HG02885 (cell line): ENCODE results near the gene PRKN.

ENCODE experiments used
- ATAC-seq: cut with Tn5 transposase; IDR thresholded peaks from one replicate; pipeline ENCODE4 v1.9.1; 2021; ENCODE audit warnings: mild to moderate bottlenecking; ENCODE audit not compliant: unreplicated experiment, poor library complexity

The PRKN gene

GRCh38 chr6:162219266-162219665 lies 508.3 kb downstream of the PRKN start:
- no peak for ATAC-seq

GRCh38 chr6:162217811-162218493 lies 509.6 kb downstream of the PRKN start:
- no peak for ATAC-seq

- ATAC-seq = no peak
Measured at GRCh38 chr6:162217058-162217457, 510.5 kb downstream of the PRKN start.

- no peak for ATAC-seq
Measured at GRCh38 chr6:162211777-162212176, 515.8 kb downstream of the PRKN start.

- ATAC-seq = no peak
Measured at GRCh38 chr6:162211022-162211421, 516.5 kb downstream of the PRKN start.

DNA sequence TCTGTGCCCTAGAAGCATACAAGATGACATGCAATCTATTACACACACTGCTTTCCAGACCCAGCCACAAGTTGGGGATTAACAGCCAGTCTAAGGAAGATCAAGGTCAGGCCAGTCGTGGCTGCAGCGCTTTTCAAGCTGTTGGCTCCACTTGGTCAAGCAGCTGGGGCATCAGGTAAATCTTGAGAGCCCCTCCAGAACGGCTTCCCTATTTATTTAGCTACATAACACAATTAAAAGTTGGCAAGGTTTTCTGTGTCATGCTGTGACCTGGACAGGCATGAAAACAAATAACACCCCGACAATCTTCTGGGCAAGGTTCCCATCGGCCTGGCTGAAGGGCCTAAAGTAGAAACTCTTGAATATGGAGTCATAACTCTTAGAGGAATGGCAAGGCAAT lies 524.3 kb downstream of the PRKN start:
- no peak for ATAC-seq

- ATAC-seq = no peak
Measured at GRCh38 chr6:162200945-162201690, 526.4 kb downstream of the PRKN start.

DNA sequence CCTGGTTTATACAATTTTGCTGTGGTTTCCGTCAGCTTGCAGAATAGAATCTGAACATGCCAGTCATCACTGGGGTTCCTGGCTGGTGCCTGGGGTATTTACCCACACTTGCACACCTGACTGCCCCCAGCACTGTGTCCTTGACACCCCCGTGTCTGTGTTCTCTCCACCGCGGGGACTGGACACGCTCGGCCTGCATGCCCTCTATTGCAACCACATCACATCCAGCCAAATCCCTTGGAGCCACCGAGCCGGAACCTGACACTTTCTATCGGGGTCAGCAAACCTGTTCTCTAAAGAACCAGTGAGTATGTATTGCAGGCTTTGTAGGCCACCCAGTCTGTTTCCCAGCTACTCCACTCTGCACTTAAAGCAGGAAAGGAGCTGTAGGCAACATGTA lies 527.5 kb downstream of the PRKN start:
- no peak for ATAC-seq

- no peak for ATAC-seq
Measured at GRCh38 chr6:162198925-162199324, 528.6 kb downstream of the PRKN start.

DNA sequence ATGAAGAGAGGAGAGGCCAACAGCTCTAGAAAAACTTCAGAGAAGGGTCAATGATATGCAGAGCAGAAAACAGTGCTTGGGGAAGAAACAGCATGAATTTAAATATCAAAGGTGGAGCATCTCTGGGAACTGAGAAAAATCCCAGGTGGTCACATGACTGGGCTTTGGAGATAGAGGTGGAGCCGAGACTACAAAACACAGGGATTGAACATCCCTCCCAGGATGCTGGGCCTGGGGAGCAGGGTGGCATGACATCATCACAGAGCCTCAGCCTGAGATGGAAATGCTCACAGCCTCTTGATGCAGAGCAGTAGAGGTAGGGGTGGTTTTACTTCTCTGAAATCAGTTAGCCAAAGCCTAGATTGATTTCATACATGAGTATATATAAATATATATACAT lies 529.5 kb downstream of the PRKN start:
- ATAC-seq = no peak

DNA sequence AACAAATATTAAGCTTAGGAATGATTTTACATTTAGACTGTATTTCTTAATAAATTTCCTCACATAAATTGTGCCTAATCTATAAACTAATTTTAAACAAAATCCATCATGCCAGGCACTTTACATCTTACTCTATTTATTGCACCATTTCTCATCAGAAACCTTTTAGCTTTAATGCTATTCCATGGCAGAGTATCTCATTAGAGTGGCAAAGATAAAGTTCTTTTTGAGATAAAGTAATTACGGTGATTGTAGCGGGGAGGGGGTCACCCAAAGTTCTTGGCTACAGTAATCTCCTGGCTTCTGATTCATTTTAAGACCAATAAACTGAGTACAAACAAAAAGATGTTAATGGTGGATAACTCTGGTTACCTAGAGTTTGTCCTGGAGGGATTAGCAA lies 532.1 kb downstream of the PRKN start:
- ATAC-seq = no peak

DNA sequence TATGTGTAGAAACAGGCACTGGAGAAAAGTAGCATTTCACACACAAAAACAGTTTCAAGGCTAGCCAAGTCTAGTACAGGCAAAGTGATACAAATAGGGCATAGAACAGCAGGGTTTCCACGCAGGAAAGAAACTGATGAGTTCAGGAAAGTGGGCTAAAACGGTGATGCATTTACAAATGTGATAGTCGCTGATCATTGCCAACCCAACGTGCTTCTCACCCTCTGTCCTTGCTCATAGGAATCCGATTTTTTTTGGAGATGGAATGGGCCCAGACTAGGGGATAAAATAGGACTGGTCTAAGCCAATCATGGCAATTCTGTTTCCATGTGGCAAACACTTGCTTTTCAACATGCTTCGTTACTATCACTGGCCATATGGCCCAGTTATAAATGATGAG lies 536.6 kb downstream of the PRKN start:
- ATAC-seq = no peak

DNA sequence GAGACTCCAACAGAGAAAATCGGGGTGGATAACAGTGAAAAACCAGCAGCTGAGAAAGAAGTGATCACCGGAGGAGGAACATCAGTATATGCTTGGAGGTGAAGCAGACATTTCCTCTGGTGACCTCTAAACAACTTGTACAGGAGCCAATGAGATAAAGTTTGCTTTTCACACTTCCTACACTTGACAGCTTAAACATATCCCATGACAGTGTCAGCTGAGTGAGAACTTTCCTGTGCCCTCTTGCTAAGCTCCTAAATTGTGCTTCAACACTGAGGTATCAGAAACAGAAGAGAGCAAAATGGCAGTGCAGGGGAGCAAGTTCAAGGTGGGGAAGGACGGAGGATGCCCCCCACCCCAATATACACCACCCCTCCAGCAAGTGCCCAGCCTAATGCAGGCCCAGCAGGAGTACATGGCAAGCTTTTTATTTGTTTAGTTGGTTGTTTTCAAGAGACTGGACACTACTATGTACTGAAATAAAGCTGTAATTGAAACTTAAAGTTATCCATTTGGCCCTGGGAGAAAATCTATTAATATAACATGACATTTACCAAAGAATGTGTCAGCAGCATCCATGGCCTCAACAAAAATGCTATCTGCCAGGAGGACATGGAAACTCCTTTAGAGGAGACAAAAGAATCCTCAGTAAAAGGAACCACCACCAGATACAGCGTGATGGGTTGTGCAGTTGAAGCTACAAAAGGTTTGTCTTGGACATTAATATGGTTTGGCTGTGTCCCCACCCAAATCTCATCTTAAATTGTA lies 540.2 kb downstream of the PRKN start:
- ATAC-seq = no peak

DNA sequence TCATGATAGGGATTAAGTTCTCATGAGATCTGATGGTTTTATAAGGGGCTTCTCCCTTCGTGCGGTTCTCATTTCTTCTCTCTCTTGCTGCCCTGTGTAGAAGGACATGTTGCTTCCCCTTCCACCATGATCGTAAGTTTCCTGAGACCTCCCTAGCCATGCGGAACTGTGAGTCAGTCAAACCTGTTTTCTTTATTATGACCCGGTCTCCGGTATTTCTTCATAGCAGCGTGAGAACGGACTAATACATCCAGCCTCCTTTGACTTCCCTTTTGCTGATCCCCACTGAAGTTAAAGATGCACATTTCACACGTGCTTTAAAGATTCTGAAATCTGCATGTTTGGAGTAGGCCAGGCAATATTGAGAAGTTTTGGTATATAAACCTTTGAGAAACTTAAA lies 543.1 kb downstream of the PRKN start:
- no peak for ATAC-seq

DNA sequence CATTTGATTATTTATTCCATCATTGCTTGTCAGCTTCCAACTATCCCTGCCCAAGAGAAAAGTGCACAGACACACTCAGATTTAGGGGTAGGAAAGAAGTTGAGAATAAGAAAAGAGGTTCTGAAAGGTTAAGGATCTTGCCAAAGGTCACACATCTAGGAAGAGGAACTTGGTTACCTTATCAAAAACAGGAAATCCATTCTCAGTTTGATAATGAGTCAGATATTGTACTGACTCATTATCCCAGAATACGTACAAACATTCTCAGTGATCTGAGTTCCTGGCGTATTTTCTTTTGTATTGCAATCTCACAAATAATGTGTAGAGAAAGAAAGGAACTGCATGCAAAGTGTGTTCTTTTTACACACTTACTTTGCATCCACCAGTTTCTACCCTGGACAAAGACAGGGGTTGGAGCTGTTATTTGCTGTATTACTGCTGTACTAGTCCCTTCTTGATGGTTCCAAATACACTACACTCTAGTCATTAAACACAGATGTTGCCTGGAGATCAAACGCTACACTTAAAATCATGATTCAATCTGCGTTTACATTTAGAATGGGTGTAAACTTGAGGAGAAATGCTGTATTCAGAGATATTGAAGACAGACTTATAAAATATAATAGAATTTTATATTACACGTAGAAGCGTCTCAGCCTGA lies 545.7 kb downstream of the PRKN start:
- ATAC-seq = no peak

GRCh38 chr6:162181111-162181510 lies 546.5 kb downstream of the PRKN start:
- no peak for ATAC-seq

- no peak for ATAC-seq
Measured at GRCh38 chr6:162179196-162179951, 548.2 kb downstream of the PRKN start.

- ATAC-seq = no peak
Measured at GRCh38 chr6:162178666-162179065, 548.9 kb downstream of the PRKN start.

GRCh38 chr6:162178266-162178665 lies 549.3 kb downstream of the PRKN start:
- ATAC-seq = no peak

DNA sequence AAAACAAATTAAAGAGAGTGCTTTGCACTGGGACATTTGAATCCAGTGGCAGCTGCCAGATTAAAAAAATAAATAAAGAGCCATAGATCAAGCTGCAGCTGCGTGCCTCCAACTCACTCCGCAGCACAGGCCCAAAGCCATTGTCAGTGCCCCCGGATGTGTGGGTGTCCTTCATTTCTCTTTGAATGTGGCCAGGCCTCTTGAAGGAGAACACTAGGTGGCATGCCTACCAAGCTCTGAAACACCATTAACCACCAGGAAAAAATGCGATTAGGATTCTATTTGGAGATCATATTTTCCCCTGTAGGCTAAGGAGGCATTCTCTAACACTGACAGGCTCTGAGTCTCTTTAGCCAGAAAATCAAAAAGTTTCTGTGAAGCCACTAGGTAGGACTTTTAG lies 549.8 kb downstream of the PRKN start:
- ATAC-seq = no peak
